Right lung (tissue), 5 donors: ENCODE results near the gene SLC9A8. TPM values are rescaled to one million over a fixed set of nuclear protein-coding genes. Genes with fewer than 3 reads are reported as not detected.
A peak's percentile ranks its signal among the peaks of the same experiment; 100 is the strongest.

Experiments
- DNase-seq, 2 donors: peaks; one replicate each; pipeline ENCODE4 v3.0.0-alpha.2; 2013
- polyA plus RNA-seq, 5 donors: library from polyadenylated mRNA; unstranded; fragments of 120-200 nt; gene quantifications; one replicate each; pipeline versions ENCODE4 v1.2.1 to v1.2.3, GENCODE V29; 2013; ENCODE audit warnings: inconsistent platforms in 1 of 5, low replicate concordance in 1 of 5; ENCODE audit not compliant: insufficient read length in 5 of 5, insufficient read depth in 1 of 5

SLC9A8 gene
- polyA plus RNA-seq, 5 donors, result 7.4 to 9.2 (median 8.0) TPM

DNA sequence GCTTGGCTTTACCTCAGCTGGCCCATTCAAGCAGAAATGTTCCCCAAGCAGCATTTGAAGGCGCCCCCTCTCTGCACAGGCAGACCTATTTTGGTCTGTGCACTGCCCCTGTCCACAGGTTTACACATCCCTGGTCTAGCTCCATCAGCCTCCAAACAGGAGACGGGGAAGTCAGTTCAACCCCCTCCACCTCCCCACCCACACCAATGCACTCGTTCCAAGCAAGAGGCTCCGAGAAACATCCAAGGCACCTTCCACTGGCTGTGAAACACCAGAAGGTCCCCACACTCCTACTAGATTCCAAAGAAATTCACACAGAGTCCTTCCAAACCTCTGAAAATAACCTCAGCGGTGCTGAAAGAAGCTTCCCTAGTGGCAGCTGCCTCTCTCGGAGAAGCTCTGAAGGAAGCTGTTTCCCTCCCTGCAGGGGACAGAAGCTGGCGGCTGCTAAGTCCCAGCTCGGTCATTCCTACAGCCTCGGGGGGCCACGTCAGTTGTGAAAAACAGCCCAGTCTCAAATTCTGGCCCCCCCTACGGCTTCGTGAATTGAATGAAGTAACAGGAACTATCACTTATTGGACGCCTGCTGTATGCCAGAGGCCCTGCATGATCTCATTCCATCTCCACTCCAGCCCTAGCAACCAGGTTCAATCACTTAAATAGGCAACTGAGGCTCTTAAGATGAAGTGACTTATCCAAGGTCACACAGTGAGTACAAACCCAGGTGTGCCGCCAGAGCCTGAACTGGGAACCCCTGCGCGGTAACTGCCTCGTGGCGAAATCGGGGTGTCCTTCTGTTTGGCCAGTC is 101.9 kb downstream of the SLC9A8 start:
- no peak for DNase-seq

DNA sequence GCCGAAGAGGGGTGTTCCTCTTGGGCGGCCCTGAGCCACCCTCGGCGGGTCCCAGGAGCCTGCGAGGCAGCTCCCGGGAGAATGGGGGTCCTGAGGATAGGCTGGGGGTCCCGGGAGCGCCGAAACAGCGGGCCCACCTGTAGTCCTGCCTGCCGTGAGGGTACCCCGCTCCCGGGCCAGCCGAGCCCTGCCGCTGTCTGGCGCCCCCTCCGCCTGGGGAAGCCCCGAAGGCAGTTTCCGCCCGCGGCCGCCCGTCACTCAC is 102.4 kb downstream of the SLC9A8 start:
- DNase-seq, result no peak

DNA sequence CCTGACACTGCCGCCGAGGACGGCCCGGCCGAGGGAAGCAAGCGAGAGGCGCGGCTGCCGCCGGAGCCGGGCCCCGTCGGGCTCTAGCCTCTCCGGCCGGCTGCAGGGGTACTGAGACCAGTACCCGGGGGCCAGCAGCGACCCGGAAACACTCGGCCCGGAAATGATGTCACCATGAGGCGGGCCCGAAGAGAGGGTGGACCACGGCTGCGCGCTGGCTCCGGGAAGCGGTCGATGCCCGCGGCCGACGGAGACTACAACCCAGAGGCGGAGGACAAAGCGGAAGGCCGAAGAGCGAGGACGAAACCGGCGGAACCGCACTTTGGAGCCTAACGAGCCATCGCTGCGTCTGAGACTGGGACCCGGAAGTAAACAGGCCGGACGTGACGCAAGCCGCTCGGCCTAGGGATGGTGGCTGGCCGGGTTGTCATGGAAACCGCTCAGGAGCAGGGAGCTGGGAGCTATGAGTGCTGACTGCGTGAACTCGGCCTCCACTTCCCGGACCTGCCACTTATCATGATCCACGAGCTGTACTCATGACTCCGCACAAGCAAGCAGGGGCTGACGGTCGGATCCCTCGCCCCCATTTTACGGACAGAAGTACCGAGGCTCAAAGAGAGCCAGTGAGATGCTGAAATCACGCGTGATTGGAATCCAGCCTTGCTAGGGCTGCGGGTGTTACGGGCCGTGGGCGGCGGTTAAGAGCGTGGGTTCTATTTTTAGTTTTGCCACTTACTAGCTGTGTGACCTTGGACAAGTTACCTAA is 102.9 kb downstream of the SLC9A8 start, which contains the start of gene SPATA2:
Gene SPATA2, minus strand, starts transcription at position 150 of the 766 bp plus-strand sequence. CDS start 7,039 bp downstream, outside the sequence.
- DNase-seq, result peak; percentile 93 to 96

DNA sequence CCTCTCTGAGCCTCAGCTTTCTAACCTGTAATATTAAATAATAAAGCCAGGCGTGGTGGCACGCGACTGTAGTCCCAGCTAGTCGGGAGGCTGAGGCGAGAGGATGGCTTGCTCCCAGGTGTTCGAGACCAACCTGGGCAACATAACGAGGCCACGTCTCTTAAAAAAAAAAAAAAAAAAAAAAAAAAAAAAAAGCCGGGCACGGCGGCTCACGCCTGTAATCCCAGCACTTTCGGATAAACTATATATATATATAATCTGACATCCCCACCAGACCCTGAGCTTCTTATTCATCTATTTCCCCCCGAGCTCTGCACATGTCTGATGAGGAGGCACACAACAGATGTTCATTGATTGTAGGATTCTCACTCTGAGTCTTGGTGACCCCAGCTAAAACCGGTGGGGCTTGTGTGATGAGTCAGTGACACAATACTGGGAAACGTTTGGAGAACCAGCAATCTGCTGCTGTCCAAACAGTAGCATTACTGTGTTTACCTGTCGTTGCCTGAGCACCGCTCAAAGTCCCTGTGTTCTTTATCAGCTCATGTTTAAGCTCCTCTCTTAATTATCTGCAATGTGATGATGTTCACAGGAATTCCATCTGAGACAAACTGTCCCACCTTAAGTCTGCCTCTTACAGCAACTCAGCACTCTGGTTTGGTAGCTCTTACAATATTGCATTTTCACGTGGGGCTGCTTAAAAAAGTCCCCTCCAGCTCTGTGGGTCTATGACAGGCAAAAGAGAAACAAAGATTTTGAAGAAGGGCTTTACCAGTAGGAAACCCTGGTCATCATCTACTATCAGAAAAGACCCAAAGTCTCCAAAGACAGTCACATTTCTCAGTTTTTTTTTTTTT is 103.7 kb downstream of the SLC9A8 start:
- no peak for DNase-seq

DNA sequence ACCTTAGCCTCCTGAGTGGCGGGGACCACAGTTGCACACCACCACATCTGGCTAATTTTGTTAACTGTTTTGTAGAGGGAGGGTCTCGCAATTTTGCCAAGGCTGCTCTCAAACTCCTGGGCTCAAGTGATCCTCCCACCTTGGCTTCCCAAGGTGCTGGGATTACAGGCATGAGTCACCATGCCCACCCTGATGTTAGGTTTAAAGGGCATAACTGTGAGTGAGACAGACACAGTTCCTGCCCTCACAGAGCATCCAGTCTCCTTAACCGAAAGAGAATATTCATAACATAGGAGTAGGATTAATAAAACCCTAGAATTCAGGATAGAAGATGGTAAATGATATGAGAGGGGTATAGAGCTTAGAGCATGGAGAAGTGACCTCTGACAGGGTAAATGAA is 105.8 kb downstream of the SLC9A8 start:
- DNase-seq, result no peak

DNA sequence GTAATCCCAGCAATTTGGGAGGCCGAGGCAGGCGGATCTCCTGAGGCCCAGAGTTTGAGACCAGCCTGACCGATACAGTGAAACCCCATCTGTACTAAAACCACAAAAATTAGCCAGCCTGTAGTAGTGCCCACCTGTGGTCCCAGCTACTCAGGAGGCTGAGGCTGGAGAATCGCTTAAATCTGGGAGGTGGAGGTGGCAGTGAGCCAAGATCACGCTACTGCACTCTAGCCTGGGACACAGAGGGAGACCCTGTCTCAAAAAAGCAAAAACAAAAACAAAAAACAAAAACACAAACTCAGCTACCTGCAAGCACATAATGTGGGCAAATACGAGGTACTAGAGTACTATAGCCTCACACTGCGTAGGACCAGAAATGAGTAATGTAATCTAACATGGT is 106.4 kb downstream of the SLC9A8 start:
- no peak for DNase-seq

DNA sequence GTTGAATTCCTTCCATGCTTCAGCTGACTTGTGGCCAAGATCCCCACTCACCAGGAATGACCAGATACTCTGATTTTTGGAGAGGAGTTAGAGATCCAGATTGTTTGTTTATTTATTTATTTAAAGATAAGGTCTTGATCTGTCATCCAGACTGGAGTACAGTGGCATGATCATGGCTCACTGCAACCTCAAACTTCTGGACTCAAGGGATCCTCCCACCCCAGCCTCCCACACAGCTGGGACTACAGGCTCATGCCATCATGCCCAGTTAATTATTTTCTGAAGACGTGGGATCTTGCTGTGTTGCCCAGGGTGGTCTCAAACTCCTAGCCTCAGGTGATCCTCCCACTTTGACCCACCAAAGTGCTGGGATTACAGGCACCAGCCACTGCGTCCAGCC is 106.8 kb downstream of the SLC9A8 start:
- no peak for DNase-seq

DNA sequence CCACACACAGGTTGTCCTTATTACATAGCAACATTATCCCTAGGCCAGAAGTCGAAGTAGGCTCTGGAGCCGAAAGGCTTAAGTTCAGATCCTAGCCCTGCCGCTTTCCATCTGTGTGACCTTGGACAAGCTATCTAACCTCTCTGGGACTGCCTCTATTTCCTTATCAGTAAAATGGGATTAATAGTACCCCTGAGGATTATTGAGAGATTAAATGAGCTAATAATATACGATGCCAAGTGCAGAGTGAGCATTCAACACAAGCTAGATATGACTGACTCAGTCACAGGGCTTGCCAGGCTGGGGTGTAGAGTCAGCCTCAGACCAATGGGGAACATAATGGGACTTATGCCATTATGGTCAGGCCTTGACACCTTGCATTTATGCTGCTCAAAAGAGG is 111.6 kb downstream of the SLC9A8 start:
- no peak for DNase-seq

DNA sequence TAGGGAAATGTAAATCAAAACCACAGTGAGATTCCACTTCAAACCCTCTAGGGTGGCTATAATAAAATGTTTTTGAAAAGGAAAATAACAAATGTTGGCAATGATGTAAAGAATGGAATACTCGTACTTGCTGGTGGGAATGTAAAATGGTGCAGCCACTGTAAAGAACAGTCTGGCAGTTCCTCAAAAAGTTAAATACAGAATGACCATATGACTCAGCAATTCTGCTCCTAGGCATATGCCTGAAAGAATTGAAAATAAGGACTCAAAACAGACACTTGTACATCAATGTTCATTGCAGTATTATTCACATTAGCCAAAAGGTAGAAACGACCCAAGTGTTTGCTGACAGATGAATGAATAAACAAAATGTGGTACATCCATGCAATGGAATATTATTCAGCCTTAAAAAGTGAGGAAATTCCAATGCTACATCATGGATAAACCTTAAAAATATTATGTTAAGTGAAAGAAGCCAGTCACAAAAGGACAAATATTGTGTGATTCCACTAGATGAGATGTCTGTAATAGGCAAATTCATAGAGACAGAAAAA is 113.3 kb downstream of the SLC9A8 start:
- no peak for DNase-seq

DNA sequence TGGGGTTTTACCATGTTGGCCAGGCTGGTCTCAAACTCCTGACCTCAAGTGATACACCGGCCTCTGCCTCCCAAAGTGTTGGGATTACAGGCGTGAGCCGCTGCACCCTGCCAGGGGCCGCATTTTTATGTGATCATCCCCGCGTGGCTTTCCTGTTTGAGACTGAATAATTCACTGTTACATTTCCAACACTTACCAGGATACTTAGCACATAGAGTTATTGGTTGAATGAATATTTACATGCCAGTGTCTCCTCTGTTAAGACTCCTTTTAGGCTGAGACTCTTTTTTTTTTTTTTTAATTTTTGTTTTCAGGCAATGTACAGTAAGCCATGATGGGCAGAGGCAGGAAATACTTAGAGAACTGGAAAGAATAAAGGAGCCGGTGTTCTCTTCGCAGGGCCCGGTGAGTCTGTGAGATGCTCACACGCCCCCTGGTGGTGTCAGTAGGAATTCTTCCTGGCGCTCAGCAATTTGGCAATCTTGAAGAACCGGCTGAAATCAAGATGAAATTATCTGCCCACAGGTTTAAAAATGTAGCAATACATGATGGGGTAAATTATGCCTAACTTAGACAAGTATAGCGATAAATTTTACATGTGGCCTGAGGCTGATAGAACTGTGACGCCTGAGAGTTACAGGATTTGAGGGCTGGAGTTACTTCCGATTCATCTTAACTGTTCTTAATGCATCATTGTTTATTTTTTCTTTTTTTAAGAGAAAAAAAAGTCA is 115.9 kb downstream of the SLC9A8 start:
- peak; percentile 71 to 82 for DNase-seq

DNA sequence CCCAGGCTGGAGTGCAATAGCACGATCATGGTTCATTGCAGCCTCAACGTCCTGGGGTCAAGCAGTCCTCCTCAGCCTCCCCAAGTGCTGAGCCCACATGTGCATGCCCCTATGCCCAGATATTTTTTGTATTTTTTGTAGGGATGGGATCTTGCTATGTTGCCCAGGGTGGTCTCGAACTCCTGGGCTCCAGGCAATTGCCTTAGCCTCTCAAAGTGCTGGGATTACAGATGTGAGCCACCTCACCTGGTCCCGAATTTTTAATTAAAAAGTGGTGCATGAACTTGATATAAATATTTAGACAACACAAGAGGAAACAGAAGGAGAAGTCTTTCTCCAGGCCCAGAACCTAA is 116.5 kb downstream of the SLC9A8 start:
- DNase-seq, result no peak

DNA sequence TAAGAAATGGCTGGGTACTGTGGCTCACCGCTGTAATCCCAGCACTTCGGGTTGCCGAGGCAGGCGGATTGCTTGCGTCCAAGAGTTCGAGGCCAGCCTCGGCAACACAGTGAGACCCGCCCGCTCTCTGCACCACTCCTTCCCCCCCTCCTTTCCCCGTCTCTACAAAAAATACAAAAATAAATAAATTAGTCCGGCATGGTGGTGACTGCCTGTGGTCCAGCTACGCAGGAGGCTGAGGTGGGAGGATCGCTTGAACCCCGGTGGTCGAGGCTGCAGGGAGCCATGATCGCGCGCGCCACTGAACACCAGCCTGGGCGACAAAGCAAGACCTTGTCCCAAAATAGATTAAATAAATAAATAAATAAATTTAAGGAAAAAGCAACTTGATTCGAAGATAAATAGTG is 123.1 kb downstream of the SLC9A8 start:
- no peak for DNase-seq

DNA sequence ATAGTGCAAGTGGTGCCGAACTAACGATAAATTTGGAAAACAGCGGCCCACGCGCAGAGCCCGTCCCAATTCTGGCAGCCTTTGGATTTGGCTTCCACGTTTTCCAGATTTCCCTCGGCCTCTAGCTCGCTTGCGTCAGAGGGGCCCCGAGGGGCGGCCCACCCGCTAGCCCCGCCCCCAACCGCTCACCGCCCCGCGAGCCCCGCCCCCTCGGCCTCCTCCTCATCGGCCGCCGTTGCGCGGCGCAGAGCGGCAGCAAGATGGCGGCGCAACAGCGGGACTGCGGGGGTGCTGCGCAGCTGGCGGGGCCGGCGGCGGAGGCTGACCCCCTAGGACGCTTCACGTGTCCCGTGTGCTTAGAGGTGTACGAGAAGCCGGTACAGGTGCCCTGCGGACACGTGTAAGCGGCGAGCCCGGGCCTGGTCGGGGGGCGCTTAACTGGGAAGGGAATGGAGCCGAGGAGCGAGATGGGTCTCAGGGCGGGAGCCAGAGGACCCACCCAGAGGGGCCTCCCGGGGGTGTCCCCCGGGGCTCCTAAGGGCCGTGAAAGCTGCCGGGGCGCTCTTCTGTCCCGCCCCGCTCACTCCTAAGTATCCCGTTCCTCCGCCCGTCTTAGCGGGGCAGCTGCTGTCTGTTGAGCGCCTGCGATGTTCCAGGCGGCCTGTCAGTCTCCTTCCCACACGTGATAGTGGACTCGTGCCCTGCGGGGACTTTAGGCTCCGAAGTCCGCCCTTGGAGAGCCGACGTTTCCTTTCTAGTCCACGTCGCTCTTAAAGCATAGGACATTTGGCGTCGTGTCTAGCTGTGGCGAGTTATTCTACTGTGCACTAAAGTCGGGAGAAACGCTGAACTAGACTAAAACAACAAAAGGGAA is 123.8 kb downstream of the SLC9A8 start, which contains the start of gene RNF114:
Gene RNF114, plus strand, starts transcription at position 245 of the 874 bp plus-strand sequence. Its CDS starts 16 bp downstream, at position 261.
- DNase-seq, result peak; percentile 89

DNA sequence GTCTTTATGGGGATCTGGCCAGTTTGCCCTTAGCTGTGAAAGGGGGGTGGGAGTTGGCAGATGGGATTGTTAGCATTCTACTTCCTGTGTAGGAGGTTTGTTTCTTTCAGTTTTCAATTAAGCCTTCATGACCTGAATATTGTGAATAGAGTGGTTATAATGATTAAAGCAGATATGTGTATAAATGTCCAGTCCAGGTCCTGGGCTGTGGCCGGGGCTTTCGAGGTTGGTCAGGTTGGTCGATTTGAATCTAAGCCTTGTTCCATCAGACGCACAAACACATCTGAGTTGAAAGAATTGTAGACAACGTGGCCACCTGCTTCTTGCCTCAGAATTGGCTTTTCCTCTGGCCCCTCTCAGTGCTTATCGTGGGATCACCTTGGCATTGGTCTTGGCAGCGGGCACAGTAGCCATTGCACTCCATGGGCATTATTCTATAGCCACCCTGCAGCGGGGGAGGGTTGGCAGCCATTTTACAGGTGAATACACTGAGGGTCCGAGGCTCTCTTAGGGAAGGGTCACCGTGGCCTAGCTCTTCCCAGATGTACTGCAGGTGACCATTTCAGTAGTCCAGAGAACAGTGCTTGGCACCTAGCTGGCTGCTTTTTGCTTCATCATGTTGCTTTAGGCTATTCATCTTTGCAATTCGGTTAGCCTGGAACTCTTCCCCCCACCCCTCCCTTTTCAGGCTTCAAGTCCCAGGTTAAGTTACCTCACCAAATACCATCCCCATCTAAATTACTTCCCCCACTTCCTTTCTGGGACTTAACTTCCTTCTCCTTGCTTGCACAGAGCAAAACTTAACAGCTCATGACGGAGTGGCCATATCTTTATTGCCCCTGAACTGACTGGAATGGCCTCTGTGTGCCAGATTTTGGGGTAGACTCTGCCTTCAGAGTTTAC is 124.7 kb downstream of the SLC9A8 start:
- no peak for DNase-seq

DNA sequence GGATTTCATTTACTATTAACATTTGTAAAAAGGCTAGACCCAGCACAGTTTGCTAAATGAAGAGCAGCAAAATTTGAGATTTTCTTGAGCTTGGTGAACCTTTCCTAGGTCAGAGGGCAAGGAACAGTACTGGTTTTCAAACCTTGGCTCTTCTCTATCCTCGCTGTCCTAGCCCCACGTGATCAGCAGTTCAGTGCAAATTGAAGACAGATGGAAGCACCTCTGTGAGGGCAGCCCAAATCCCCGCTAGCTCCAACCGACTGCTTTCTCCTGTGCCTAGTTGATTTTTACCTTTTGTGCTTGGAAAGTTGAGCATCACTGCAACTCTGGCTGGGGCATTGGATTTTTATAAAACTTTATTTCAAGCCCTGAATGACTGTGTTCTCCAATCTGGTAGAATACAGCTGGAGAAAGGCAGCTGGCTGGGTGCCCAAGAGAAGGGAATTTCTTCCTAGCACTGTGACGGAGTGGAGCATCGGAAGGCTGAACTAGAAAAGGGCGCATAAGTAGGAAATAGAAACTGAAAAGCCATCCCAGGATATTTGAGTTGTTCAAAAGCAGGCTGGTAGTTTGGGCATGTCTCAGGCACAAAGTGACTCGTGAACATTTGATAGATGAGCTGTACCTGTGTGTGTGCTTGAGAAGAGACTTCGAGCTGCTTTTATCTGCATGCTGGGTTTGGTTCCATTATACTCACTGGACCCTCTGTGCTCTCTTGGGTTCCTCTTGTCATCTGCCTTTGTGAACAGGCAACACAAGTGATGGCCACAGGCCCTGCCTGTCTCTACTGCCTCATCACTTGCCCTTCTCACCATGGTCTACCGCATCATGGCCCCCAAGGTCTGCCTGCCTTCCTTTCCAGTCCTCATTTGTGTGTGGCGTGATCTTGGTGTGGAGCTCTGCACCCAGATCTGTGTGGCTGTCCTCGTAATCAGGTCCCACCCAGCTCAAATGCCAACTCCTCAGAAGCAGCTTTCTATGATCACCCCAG is 125.8 kb downstream of the SLC9A8 start:
- DNase-seq, result peak in 1 of 2 donors; percentile 33

DNA sequence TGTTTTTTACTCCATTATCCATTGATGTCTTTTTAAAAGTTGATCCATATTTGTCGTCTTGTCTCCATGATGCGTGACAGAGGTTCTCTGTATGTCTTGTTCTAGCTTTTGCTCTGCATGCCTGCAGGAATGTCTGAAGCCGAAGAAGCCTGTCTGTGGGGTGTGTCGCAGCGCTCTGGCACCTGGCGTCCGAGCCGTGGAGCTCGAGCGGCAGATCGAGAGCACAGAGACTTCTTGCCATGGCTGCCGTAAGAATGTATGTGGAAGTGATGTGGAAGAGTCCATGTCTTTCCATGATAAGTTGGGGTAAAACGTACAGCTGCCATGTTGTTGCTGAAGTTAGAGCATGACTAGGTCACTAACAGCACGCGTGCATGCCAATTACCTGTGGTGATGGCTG is 128.8 kb downstream of the SLC9A8 start:
- no peak for DNase-seq
